HG03280 (cell line): ENCODE measurements around the gene CYFIP1.

Source experiments
- ATAC-seq: cut with Tn5 transposase; IDR thresholded peaks from one replicate; pipeline ENCODE4 v1.9.1; 2021; ENCODE audit warnings: mild to moderate bottlenecking, moderate library complexity; ENCODE audit not compliant: unreplicated experiment

CYFIP1 gene

DNA sequence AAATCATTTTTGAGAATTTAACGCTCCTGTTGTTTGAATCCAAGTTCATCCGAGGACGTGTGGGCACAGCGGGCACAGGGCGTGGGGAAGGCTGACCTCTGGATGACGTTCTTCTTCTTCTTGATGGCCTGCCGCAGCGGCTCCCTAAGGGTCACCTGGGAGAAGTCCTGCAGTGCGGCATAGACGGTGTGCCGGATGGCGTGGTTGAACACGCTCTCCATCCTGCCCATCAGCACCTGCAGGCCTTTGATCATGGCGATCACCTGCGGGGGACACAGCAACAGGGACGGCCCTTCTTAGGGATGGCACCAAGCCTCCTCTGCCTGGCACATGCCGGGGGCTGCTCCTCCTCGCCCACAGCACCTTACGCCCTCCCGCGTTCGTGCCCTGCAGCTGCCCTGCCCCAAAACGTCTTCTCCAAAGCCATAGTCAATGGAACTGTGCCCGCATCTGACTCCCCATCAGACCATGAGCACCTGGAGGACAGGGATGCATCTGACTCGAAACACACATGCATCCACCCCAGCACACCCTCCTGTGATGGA, 61.5 kb downstream of the CYFIP1 start:
- ATAC-seq = no peak

DNA sequence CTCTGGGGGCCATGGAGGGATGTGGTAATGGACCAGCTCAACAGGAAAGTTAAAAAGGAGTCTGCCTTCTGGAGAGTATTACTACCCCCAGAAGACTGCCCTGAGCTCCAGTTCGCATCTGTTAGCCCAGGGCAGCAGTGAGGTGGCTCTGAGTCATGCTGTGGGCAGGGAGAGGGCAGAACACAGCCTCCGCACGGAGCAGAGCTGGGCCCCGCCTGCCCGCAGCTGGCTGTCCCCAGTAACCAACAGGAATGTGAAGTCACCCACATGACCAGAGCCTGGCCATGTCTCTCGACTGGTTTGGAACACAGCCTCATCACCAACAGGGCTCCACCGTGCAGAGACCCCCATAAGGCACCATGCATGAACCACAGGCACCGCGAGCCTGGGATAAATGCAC, 62.1 kb downstream of the CYFIP1 start:
- ATAC-seq = no peak

DNA sequence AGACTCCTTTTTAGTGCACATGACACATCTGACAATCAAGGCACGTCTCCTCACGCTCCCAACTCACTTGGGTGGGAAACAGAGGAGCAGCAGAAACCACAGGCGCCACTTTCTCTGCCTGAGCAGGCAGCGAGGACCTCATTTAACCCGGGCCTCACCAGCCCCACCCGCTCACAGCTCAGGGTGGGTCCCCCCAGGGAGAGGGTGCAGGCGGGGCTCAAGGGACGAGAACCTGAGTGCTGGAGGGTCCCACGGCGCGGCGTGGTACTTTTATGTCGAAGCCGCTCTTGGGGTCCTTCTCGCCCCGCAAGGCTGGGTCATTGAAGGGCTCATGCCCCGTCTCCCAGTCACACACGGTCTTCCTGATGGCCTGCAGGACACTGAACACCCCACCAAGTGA, 62.6 kb downstream of the CYFIP1 start:
- no peak for ATAC-seq

DNA sequence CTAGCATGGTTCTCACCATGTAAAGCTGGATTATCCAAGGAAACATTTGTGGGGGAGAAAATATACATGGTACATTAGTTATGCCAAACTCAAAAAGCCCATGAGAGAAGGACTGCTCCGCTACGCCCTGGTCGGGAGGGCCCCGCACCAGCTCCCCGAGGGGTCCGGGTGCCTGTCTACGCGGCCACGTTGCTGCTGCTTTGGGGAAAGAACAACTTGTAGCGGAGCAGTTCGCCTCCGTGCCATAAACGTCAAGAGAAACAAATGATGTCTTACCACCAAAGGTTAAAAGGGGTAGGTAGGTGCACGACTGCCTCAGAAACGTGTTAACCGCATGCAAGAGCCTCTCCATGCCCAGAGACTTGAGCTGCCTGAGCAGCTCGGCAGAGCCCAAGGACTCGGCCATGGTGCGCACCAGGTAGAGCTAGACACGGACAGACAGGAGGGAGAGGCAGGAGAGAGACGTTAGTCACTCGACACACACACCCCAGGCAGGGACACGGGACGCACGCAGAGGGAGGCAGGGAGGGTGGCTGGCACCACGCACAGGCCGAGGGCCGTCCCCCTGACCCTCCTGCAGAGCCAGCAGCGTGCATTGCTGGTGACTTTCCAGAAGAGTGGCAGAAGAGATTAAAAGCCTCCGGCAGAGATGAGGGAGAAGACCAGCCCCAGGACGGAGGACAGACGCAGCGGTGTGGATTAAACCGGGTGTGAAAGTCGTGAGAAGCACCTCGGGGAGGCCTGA, 63.4 kb downstream of the CYFIP1 start:
- no peak for ATAC-seq

DNA sequence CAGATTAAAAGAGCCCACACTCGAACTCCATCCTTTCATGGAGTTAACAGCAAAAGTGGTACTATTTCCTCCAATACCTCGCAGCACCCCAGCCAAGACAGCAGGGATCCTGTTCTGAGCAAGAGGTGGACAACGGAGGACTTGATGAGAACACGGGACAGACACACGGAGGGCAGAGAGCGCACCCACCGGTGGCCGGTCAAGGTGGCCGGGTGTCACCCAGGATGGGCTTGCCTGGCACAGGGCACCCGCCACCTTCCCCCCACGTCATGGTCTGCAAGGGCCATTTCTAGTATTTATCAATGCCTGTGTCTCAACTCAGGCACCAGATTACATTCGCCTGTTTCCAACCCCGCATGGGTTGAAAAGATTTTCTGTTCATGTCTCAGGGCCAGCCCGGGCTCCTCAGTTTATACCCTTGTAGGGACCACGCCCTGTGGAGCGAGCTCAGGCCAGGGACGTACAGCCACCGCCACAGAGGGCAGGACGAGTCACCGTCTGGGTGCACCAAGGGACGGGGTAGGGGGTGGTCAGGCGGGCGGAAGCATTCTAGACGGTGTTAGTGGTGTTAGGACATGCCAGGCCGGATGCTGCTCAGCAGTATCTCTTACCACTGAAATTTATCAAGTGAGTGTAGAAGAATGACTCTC, 64.2 kb downstream of the CYFIP1 start:
- no peak for ATAC-seq

DNA sequence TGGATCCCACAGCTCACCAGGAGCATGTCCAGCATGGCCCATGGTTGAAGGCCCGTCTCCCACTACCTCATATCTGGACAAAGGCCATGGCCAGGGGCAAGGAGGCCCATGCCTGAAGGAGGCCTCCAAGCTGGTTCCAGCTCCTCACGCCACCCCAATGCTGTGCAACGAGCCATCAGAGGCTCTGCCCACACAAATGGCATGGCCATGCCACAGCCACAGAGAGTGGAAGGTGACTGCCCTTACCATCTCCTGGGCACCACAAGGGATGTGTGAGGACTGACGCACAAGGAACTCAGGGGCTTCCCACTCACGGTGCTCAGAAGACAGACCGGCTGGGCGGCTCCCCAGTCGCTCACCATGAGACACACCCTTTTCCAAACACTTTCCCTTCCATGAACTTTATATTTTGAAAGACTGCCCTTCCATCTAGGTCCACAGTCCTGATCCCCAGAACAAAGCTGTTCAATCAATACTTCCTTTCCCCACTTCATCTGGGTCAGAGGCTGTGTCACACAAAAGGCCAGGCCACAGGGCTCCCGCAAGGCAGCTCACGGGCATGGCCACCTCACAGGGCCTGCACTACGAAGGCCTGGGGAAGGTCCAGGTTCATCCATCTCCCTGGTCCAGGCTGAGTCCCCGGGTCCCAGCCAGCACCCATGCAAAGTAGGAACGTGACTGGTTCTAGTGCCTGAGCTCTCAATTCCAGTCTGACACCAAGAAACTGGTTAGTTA, 66.4 kb downstream of the CYFIP1 start:
- ATAC-seq = no peak

DNA sequence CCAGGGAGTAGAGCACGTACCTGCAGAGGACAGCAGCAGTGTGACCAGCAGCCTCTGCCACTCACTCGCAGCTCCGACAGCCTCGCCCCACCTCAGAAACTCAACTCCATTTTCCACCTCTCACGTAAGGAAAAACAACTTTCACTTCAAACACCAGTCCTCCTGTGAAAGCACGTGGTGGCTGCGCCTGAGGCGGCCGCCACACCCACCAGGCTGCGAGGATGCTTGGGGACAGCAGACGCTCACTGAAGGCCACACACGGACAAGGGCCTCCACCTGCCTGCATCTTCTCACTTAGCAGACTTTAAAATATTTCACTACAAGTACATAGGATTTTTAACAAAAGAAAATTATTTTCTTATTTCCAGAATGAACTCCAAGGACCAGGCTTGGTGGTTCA, 67.9 kb downstream of the CYFIP1 start:
- ATAC-seq = no peak

DNA sequence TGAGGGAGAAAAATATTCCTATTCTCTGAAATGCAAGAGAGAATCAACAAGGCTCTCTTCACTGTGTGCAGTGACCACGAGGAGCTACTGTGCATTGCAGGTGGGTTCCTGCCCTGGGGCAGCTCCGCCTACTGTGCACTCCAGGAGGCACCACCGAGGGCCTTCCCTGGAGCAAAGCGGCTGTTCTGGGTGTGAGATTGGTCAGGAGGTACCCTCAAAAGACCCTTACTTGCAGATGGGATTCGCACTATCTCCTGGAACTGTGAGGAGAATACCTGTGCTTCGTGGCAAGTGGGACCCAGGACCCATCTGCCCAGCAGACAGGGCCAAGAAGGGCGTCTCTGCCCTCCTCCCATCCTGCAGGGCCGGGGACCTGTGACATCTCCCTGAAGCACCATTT, 68.9 kb downstream of the CYFIP1 start:
- no peak for ATAC-seq

DNA sequence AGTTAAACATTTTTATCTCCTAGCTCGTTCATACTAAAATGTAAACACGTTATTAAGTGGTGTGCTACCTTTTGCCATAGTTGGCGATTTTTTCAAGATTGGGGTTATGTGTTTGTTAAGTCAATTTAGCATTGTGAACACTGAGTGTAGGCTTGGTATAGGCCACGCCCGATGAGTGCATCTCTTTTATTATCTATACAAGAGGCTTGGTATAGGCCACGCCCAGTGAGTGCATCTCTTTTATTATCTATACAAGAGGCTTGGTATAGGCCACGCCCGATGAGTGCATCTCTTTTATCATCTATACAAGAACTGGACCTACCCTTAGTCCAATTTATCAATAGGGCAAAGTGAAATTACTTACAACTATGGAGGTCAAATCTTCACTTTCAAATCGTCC, 71.3 kb downstream of the CYFIP1 start:
- ATAC-seq = no peak

DNA sequence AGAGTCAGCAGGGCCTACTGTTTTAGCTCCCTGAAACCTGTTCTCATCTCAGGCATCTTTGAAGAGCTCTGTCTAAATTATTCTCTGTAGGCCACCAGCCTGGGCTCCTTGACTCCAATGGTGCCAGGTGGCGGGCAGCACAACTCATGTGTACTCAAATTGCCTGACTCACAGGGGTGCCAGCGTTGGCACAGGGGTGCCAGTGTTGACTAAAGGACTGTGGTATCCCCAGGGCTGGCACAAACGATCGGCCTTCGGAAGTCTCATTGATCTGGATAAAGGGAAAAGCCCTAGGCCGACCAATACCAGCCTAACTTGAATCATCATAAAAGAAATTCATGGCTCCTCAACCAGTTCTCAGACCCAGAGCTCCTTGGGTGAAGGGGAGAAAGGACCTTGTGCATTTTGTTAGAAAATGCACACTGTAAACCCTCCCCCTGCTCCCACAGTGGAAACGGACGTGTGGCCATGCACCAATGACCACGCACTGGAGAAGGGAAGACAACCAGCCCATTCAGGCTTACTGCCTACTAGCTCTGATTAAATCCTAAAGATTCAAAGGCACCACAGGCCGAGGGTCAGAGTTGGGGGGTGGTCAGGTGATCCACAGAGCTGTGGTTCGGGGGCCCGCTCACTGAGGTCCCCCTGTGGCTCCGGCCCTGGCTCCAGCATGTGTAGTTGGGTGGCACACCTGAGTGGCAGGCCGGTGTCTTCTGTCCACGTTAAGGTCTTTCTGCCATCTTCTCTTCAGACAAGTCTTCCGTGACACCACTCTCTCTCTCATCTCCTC, 72.8 kb downstream of the CYFIP1 start:
- ATAC-seq = no peak

DNA sequence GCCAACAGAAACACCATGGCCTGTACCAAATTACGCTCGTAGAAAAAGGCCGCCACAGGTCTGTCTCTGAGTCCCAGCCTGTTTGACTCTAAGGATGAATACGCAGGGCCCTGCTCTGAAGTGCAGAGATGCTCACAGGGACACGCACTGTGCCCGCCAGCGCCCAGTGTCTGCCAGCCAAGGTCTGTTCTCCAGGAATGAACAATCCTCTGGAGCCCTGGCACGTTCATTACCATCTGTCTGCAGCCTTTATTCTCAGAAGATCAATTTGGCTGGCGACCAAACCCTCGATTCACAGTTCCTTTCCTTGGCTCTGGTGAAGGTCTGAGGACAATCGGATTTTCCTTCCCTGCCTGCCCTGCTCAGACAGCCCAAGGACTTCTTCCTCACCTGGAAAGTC, 75.4 kb downstream of the CYFIP1 start:
- ATAC-seq = no peak

DNA sequence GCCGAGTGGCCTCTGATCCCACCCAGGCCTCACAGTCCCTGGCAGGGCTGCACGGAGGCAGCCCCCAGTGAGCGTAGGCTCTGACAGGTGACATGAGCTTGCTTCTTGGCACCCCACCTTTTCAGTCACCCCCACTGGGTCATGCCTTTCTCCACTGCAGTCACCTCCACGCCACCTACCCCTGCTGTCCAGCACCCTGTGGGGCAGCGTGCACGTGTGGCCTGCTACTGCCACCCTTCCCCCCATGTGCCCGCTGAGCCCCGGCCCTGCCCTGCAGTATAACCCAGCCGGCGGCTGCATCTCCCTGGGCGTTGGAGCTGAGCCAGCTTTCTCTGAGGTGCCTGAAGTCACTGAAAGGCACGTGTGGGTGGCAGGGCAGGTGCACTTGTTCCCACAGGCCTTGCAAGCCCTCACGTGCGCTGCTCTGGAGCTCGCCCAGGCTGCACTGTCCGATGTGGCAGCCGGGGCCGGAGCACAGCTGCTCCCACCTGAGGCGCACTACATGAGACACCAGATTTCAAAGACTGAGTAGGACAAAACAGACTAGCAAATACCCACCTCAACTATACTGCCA, 76.1 kb downstream of the CYFIP1 start:
- ATAC-seq = no peak

DNA sequence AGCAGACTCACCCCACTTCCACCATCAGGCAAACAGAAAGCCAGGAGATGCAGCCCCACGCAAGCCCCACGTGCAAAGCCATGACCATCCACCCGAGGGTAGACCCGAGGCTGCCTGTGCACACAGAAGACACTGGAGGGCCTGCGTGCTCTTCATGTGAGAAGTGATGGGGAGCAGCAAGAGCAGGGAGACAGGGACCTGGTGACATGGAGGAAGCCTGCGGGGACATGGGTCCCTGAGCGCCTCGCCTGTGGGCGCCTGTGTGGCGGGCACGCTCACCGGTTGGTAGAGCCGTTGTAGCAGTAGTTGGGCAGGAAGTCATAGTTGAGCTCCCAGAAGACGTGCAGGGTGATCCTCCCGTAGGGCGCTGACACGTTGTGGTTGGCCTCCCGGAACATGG, 76.7 kb downstream of the CYFIP1 start:
- ATAC-seq = no peak

DNA sequence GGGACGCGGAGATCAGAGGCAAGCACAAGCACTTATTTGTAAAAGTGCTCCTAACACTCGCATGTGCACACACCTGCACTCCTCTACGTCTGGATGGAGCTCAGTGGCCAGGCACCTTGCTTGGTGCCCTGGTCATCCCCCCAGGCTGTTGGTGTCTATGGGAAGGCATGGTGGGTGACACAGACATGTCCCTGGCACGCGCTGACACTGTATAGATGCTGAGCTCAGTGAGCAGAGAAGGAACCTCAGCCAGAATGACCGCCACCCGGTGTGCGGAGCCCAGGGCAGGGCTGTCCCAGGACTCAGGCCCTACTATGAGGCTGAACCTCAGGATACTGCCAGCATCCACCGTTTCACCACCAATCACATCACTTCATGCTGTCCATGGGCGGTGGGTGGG, 77.2 kb downstream of the CYFIP1 start:
- no peak for ATAC-seq

DNA sequence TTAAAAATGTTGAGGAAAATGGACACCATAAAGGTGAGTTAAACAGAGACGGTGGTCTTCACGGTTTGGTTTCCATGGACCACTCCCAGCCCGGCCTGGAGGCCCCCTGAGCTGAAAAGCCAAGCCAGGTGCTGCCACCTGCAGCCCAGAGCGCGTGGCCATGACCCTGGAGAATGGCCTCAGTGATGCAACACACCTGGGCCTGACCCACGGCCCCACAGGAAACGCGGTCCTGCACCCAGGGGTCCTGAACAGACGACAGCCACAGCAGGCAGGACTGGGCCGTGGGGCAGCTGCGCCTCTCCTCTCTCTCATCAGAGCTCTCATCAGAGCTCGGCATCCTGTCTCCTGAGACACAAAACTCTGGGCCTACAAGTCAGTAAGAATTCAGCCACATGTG, 77.6 kb downstream of the CYFIP1 start:
- ATAC-seq = no peak

DNA sequence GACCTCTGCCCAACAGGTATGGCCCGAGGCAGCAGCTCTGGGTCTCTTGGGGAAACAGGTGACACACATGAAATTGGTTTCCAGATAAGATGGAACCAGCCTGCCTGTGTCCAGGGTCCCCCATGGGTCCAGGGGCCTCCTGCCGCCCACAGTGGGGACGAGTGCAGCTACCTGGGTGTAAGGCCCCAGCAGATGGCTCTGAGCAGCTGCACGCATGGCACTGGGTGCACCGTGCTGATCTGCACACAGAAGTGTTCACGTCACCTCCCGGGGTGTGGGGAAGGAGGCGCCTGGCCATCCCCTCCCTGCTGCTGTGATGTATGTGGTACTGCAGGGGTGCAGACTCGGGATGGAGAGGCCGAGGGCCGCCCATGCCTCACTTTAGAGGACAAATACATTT, 78.1 kb downstream of the CYFIP1 start:
- ATAC-seq = no peak

DNA sequence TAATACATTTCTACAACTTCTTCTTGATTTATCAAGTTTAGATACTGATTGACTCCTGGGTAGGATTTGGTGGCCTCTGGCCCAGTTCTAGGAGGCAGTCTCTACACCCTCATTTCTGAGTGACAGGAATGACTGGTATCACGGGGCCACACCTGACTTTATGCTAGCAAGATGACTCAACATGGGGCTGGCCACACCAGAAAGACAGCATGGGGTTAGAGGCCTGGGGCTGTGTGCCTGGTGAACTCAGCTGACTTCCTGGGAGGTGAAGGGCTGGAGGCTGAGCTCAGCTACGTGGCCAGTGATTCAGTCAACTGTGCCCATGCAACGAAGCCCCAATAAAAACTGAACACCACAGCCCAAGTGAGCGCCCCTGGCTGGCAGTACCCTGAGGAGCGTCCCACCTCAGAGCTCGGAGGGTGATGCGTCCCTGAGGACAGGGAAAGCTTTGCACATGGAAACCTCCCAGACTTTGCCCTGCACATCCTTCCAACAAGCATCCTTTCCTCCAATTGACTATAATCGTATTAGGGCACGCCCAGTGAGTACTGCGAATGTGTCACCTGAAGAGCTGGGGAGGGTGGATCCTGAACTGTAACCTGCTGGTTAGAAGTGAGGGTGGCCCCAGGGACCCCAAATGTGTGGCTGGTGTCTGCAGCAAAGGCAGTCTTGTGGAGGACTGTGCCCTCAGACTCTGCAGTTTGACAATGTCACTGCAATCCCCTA, 84.5 kb downstream of the CYFIP1 start:
- no peak for ATAC-seq

DNA sequence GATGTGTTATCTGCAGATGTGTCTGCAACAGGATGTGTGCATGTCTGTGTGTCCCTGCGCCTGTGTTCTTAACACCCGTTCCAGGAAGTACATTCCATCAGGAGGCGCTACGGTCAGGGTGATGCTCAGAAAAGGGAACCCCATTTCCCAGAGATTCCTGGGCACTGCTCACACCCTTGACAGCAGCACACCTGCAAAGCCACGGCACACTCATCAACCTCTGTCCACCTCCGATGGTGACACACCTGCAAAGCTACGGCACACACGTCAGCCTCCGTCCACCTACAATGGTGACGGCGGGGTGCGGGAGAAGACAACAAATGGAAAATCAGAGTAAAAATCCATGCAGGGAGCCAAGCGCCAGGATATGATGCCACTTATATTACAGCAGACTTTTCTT, 86.3 kb downstream of the CYFIP1 start:
- no peak for ATAC-seq

DNA sequence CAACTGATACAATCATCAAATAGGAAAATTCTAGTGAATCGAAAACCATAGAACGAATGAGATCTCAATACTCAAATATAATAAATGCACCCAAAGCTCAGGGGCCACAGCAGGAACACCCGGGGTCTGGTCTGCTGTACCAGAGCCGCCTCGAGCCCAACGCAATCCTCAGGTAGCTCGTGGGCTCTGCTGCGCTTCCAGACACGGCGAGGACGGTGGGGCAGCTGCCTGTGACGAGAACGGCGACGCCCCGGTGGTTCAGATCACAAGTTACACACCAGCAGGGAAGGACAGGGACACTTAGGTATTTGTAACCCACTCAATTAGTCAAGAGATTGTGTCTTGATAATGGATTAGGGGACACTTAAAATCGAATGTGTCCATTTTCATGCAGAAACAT, 87.1 kb downstream of the CYFIP1 start:
- no peak for ATAC-seq

DNA sequence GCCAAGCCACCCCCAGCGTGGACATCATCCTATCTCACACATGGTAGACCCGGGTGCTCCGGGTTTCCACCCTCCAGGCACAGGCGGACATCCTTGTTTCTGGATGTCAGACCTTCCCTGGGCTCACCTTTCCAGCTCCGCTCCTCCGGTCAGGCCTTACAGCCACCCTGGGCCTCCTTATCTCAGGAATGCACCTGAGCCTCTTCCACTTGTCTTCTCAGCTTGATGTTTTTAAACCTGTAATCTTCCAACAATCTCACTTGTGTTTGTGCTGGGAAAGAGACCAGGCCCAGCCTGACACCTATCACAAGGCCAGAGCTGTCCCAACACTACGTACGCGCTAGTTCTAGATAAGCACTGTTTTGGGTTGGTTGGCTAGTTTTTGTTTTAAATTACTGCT, 87.8 kb downstream of the CYFIP1 start:
- no peak for ATAC-seq
